NOMO-1 treated with DMSO at 0.1 percent for 48 hours (cell line): Measurements from ENCODE around the gene EXTL1.

ENCODE experiments used
- DNase-seq: peaks from one replicate; lab custom pipeline; 2025; ENCODE audit not compliant: unreplicated experiment; lab: John Stamatoyannopoulos, UW

The EXTL1 gene

DNA sequence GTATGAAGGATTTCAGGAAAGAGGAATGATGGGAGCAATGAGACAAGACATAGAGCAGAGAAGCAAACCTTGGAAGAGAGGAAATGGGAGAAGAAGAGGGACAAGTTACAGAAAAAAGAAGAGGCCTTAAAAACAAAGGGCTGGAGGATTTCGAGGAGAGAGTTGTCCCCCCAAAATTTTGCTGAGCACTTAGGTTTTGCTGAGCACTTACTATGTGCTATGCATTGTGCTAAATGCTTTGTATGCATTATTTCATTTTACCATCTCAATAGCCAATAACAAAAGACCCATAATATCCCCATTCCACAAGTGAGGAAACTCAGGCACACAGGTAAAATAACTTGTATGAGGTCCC is 48.3 kb downstream of the EXTL1 start:
- no peak for DNase-seq

DNA sequence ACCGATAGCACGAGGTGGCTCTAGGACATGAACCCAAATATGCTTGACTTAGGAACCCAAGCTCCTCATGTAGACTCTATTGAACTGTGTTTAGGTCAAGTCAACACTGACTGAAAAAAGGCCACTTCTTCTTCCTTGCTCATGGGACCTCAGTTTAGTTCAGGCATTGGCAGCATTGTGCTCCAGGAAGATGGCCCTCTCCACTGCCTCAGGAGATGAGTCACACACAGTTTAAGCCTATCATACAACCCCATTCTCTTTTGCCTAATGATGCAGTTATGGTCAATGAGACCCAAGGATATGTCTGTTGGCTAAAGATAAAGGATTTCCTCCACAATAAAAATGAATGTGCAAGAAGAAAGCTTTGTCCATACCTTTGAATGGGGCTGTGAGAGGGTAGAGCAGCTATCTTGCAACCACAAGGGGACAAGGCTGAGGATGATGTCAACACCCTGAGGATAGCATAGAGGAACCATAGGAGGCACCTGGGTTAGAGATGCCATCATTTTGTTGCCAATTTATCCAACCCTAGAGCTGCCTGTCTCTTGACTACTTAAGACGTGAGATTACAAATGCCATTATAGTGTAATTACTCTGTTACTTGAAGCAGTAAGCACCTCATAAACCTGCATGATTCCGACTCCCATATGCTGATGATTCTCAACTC is 48.9 kb downstream of the EXTL1 start:
- DNase-seq, result no peak

DNA sequence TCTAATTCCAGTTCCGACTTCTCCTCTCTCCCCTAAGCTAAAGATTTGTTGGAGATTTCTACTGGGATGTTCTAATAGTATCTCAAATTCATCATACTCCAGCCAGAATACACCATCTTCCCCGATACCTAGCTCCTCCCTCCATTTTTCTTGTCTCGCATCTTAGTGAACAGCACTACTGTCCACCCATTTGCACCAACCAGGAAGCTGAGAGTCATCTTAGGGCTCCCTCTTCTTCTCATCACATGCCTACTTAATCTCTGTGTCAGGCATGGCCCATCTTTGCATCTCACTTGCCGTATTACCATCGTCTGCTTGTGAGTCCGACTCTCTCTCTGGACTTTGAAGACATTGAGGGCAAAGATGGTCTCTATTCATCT is 49.4 kb downstream of the EXTL1 start:
- no peak for DNase-seq

DNA sequence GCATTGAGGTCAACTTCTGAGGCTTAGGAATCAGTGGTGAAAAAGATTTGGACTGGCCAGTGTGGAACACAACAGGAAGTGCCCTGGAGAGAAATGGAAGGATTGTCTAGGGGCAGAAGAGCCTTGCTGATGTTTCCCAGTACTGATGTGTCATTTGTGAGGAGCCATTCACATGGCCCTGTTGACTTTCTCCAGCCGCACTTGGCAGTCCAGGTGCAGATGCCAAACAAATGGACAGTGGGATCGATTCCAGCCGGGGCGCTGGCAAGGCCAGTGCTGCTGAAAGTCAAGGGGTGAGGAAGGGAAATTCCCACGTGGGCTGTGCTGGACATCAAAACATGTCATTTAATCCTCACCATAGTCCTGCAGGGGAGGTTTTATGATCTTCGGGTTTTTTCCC is 50.7 kb downstream of the EXTL1 start:
- DNase-seq, result no peak

DNA sequence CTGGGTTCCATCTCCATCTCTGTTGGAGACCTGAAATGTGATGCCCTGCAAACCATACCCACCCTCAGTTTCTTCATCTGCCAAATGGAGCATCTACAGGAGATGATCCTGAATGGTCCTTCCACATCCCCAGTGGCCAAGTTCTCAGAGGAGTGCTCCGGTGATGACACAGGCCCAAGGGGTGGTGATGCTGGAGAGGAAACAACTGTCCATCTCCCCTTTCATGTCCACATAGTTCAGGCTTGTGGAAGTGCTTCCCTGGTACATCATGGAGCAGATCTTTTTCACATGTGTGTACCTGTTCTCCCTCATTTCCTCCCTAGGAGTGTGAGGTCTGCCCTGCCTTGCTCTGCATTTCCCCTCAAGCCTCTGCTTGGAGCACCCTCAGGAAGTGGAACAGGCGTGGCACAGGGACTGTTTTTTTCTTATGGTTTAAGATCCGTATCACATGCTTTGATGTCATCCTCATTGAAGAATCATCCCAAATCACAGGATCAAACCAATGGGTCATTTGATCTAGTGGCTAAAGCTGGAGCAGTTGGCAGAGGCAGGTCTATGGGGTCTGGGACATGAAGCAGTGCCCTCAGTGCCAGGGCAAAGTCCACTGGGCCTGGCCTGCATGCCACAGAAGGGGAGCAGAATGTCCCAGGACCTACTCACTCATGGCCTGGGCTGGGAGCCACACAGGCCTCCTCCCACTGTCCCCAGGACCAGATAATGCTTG is 54.0 kb downstream of the EXTL1 start:
- no peak for DNase-seq

DNA sequence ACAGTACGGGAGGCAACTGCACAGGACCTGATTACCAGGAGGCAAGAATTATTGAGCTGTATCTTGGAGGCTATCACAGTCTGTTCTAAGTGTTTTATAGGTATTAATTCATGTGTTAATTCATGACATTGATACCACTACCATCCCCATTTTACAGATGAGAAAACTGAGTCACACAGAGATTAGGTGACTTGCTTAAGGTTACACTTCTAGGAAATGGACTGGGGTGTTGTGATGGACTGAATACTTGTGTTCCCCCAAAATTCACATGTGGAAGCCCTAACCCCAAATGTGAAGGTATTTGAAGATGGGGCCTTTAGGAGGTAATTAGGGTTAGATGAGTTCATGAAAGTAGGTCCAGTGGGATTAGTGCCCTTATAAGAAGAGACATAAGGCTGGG is 55.9 kb downstream of the EXTL1 start:
- DNase-seq, result no peak

DNA sequence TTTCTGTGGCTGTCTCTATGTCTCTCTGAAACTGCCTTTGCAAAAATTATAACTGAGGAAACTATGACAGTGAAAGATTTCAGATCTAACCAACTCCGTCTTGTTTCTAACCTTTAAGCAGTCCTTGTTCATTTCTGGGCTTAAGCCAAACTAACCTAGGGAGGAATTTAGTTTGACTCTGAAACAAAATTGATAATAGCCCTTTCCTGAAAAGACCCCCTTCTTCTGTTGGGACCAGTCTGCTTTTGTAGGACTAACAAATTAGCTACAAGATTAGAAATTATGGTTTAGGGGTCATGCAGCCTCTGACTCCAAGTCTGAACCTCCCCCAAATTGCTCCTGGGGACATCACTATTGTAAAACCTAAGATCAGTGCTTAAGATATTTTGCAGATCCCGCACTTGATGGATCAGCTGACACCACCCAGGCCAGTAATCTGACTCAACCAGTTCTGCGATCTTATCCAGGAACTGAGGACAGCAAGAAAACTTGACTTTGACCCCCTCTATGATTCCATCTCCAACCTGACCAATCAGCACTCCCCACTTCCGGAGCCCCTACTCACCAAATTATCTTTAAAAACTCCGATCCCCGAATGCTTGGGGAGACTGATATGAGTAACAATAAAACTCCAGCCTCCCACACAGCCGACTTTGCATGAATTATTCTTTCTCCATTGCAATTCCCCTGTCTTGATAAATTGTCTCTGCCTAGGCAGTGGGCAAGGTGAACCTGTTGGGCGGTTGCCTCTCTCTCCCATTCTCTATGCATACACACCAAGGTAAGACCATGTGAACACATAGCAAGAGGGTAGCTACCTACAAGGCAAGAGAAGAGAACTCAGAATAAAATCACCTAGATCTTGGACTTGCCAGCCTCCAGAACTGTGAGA is 57.0 kb downstream of the EXTL1 start:
- no peak for DNase-seq

DNA sequence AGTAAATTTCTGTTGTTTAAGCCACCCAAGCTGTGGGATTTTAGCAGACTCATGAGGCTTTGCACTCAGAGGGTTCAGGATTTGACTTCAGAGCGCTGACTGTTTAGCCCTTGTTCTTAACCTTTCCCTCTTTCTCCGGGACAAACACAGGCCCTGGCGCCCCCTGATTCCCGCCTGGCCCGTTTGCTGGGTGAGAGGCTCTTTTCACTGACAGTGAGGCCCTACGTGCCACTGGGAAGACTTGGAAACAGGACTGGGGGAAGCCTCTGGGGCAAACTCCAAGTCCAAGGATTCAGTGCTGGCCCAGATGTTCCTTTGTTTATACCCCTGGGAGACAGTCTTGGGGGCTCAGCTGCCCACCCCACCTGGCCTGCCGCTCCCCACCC is 57.6 kb downstream of the EXTL1 start:
- DNase-seq, result no peak

DNA sequence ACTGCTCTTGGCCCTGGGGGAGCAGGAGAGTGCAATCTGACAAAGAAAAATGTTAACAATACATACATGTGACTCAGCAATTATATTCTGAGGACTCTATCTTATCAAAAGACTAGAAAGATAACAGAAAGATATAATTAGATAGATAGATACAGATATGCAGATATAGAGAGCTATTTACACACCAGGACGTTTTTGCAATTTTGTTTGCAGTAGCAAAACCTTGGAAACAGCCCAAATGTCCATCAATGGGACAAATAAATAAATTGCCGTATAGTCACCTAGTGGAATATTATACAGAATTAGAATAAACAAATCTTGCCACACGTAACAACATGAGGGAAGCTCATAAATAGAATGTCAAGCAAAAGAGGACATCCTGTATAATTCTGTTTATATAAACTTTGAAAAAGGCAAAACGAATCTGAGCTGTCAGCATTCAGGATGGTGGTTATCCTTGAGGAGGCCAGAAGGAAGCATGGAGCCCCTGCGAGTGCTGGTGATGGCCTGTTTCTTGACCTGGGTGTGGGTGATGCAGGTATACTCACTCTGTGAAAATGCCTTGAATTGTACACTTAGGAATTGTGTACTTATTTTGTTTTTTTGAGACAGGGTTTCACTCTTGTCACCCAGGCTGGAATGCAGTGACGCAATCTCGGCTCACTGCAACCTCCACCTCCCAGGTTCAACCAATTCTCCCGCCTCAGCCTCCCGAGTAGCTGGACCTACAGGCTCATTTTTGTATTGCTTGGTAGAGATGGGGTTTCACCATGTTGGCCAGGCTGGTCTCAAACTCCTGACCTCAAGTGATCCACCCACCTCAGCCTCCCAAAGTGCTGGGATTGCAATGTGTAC is 58.6 kb downstream of the EXTL1 start:
- no peak for DNase-seq

DNA sequence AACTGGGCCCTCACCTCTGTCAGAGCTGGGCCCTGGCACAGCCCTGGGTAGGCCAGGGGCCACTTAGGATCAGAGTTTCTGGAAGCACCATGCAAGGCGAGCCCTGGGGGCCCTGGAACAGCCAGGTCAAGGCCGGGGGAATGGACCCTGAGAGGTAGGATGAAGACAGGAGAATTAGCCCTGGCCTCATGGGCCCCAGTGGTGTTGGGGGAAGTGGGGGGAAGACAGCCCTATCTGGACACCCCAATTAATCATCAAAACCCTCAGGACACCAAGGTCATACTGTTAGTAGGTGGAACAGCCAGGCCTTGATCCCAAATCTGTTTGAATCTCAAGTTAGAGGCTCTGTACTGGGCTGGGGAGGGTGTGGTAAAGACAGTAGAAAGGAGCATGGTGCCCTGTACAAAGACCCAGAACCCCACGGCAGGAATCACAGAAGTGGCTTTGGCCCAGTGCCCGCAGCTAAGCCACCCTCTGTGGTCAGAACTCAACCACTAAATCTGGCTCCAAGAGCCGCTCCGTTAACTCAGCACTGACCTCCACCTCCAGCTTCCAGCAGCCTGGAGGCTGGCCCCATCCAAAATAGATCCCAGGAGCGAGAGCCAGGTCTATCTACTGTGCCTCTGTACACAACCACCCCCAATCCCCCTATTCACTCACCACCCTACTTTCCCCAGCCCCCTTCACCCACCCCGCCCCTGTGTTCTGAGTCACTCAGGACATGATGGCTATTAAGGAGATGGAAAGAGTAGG is 59.9 kb downstream of the EXTL1 start:
- no peak for DNase-seq

DNA sequence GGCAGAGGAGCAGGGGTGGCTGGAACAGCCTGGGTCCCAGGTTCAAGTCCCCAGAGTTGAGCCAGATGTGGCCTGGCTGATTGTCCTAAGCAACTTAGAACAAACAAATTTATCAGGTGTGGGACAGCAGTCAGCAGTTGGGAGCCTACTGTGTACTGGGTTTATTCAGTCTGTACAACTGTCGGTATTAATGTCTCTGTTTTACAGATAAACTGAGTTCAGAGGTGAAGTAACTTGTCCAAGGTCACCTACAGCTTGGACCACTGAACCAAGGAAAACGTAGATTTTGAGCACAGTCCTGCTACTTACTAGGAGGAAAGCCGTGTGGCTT is 60.4 kb downstream of the EXTL1 start:
- DNase-seq, result no peak

DNA sequence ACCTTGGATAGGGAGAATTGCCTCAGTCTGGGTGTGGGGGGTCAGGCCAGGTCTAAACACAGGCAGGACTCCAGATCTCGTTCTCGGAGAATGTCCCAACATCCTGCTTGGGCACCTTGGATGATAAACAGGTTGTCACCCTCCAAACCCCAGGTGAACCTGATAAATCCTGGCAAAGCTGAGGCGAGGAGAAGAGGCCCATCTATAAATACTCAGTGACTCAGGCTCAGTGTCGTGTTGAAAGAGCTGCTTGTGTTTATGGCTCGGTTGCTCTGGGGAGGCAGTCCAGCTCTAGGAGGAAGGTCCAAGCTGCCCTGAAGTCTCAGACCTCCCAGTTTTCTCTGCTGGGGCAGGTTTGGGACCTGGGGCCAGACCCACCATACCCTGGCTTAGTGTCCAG is 61.6 kb downstream of the EXTL1 start:
- no peak for DNase-seq

DNA sequence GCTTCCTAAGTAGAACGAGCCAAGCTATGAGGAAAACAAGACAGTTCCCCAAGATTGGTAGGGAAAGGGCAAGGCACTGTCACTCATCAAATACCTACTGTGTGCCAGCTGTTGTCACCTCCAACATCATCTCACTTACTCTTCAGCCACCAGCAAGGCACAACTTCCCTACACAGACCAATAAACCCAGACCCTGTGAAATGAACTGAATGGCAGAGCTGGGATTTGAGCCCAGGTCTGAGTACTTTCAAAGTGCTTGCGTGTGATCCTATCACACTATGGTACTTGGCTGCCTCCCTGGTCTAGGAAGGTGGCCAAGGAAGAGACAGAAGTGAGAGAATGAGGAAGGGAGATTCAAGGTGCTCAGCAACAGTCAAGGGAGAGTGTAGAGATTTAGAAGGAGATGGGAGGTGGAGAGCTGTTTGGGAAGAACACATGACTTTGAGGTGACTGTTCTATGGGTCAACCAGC is 62.6 kb downstream of the EXTL1 start:
- no peak for DNase-seq

DNA sequence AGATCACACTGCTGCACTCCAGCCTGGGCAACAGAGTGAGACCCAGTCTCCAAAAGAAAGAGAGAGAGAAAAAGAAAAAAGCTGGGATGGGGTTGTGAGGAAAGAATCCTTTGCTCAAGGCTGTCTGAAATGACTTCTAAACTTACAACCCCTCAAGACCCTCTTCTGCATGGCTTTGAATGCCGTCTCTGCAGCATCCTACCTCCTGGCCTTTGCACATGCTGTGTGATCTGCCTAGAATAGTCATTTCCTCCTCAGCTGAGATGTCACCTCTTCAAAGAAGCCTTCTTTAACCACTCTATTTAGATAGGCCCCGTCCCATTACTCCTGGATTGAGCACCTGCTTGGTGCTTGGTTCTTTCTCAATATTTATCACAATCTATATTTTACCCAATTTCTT is 63.3 kb downstream of the EXTL1 start:
- no peak for DNase-seq
